ENCODE measurements around the gene USH2A. TPM values are rescaled to one million over a fixed set of nuclear protein-coding genes. Genes with fewer than 3 reads are reported as not detected.

Gene USH2A
- total RNA-seq, 6 experiments from 2014 or later: 0.19 to 1.8 (median 0.81) TPM

- TF ChIP-seq POLR2A (IDR thresholded peaks at IDR 0.05): no peak
- no peak for TF ChIP-seq CTCF (IDR thresholded peaks at IDR 0.05)
- H3K9me3 ChIP-seq: no peaks in the 10 kb centered on the region
- no peak for ATAC-seq
- intact Hi-C loops (cut with DNase I): no loop called here
- no peak overlapping the region for H3K4me3 ChIP-seq
- H3K27ac ChIP-seq: no peak overlapping the region
- no peak for DNase-seq
- peaks cover 0 to 3% (median 0%) of the 10 kb centered on the region in 4 donors for H3K4me1 ChIP-seq
- H3K27me3 ChIP-seq: no peaks in the 10 kb centered on the region
- H3K36me3 ChIP-seq: peaks cover 0 to 8% (median 2%) of the 10 kb centered on the region in 4 donors
These were observed 822.9 kb downstream of the USH2A start for GRCh38 chr1:215600258-215600792.

GRCh38 chr1:215599418-215600074 lies 823.7 kb downstream of the USH2A start:
- TF ChIP-seq CTCF (IDR thresholded peaks at IDR 0.05) (no peak), POLR2A (IDR thresholded peaks at IDR 0.05) (no peak)
- ATAC-seq (no peak), DNase-seq (no peak)
- 84% methylated on average over 3 of the region's 3 CpGs for WGBS (ENCODE audit: insufficient coverage, low coverage, low lambda C conversion rate, missing lambda C conversion rate)
- peaks cover 0 to 8% (median 2%) of the 10 kb centered on the region in 4 donors for H3K36me3 ChIP-seq
- H3K27me3 ChIP-seq: no peaks in the 10 kb centered on the region
- H3K4me1 ChIP-seq: peaks cover 0 to 7% (median 0%) of the 10 kb centered on the region in 4 donors
- H3K9me3 ChIP-seq: no peaks in the 10 kb centered on the region
- intact Hi-C loops (cut with DNase I): no loop called here
- H3K4me3 ChIP-seq: no peak overlapping the region
- no peak overlapping the region for H3K27ac ChIP-seq

- H3K27me3 ChIP-seq: no peaks in the 10 kb centered on the region
- DNase-seq (no peak), ATAC-seq (no peak)
- peaks cover 0 to 8% (median 0%) of the 10 kb centered on the region in 4 donors for H3K36me3 ChIP-seq
- intact Hi-C loops (cut with DNase I): no loop called here
- peaks cover 0 to 12% (median 0%) of the 10 kb centered on the region in 4 donors for H3K4me1 ChIP-seq
- no peaks in the 10 kb centered on the region for H3K9me3 ChIP-seq
- no peak overlapping the region for H3K4me3 ChIP-seq
- H3K27ac ChIP-seq: no peak overlapping the region
- TF ChIP-seq CTCF (IDR thresholded peaks at IDR 0.05): no peak
- TF ChIP-seq POLR2A (IDR thresholded peaks at IDR 0.05): no peak
These were observed 825.3 kb downstream of the USH2A start for GRCh38 chr1:215597961-215598360.

GRCh38 chr1:215595231-215595630 lies 828.0 kb downstream of the USH2A start:
- Histone ChIP-seq H3K4me1 (peaks cover 0 to 9% (median 0%) of the 10 kb centered on the region in 4 donors), H3K36me3 (peaks cover 0 to 8% (median 0%) of the 10 kb centered on the region in 4 donors), H3K27ac (no peak overlapping the region), H3K9me3 (no peaks in the 10 kb centered on the region), H3K4me3 (no peak overlapping the region), H3K27me3 (no peaks in the 10 kb centered on the region)
- TF ChIP-seq CTCF (IDR thresholded peaks at IDR 0.05) (no peak), POLR2A (IDR thresholded peaks at IDR 0.05) (no peak)
- intact Hi-C loops (cut with DNase I): no loop called here
- 78% methylated on average over 2 of the region's 2 CpGs for WGBS (ENCODE audit: insufficient coverage, low coverage, low lambda C conversion rate, missing lambda C conversion rate)
- ATAC-seq (peak in 1 of 4 donors; percentile 30), DNase-seq (no peak)
